ES-I3 (cell line): ENCODE data around the gene GLRX5.

Experiments used
- H3K36me3 ChIP-seq: 2 replicates; pipeline ENCODE4 v1.6.1; 2013; ENCODE audit warnings: mild to moderate bottlenecking, low read length, control low read depth, moderate library complexity; ENCODE audit not compliant: insufficient read depth
- H3K4me1 ChIP-seq: 2 replicates; pipeline ENCODE4 v1.6.1; 2013; ENCODE audit warnings: mild to moderate bottlenecking, control low read depth, low read length; ENCODE audit not compliant: insufficient read depth
- H3K9ac ChIP-seq: 2 replicates; pipeline ENCODE4 v1.6.1; 2013; ENCODE audit warnings: low read depth, mild to moderate bottlenecking, low read length, moderate library complexity
- H3K9me3 ChIP-seq: 2 replicates; pipeline ENCODE4 v1.6.1; 2013; ENCODE audit warnings: mild to moderate bottlenecking, low read length, moderate library complexity; ENCODE audit not compliant: control insufficient read depth, insufficient read depth

Gene GLRX5

DNA sequence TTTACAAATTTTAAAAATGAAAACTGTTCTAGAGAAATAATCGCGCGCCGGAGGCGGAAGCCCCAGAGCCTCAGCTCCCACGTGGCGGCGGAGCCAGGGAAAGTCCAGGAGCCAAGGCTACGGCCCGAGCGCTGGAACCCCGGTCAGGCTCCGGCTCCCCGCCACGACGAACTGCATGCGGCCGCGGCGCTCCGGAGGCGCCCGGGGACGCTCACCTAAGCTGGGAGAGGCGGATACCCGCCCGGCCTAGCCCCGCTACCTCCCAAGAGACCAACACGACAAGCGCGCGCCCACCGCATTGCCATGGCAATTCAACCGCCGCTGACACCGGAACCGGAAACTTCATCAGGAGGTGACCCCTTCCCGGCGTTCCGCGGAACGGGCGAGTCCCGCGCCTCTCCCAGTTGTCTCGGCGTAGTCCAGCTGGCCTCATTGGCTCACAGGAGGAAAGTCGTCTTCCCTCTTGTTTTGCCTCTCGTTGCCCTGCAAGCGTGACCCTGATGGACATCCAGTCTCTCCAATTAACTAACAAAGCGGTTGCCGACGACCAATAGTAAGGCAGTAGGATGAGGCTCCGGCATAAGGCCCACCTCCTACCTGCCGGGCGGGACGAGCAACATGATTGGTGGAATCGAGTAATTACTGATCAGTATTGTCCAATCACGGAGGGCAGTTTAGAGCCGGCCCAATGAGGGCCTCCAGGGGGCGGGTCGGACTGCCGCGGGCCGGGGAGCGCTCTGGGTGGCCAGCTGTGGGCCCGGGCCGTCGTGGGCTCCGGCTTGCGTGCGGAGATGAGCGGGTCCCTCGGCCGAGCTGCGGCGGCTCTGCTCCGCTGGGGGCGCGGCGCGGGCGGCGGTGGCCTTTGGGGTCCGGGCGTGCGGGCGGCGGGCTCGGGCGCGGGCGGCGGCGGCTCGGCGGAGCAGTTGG is at the start of gene GLRX5:
Gene GLRX5 (plus strand): TSS at position 752 of the 927 bp plus-strand sequence. CDS start 40 bp downstream, at position 792.
- Histone ChIP-seq H3K36me3 (peaks cover 5% of the 10 kb centered on the region), H3K9ac (peak within 1 kb of the TSS; percentile 89), H3K4me1 (peaks cover 20% of the 10 kb centered on the region), H3K9me3 (no peaks in the 10 kb centered on the region)

DNA sequence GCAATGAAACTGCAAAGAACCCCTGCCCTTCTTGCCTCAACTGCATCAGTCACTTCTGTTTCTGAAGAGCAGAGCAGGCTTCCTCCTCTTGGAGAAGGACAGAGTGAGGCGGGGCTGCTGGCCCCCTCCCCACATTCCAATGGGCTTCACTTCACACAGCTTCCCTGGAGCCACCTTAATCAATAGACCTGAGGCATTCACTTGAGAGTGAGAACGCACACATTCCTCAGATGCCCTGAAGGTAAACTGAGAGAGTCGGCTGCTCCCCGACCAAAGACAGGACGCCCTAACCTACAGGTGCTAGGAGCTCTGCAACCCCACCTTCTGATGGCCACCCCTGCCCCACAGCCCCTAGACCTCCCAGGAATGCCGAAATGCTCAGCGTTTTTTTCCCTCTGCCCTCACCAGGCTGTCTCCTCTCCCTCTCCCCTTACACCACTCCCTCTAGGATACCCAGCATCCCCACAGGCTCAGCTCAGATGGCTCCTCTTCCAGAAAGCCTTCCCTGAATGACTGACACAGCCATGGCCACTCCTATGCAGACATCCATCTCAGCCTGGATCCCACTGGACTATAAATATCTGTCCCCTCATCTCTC is 49.5 kb upstream of the GLRX5 start:
- Histone ChIP-seq H3K4me1 (peaks cover 17% of the 10 kb centered on the region; the same call in 1 of the 2 replicates), H3K9ac (no peak overlapping the region), H3K36me3 (no peaks in the 10 kb centered on the region), H3K9me3 (no peaks in the 10 kb centered on the region)

DNA sequence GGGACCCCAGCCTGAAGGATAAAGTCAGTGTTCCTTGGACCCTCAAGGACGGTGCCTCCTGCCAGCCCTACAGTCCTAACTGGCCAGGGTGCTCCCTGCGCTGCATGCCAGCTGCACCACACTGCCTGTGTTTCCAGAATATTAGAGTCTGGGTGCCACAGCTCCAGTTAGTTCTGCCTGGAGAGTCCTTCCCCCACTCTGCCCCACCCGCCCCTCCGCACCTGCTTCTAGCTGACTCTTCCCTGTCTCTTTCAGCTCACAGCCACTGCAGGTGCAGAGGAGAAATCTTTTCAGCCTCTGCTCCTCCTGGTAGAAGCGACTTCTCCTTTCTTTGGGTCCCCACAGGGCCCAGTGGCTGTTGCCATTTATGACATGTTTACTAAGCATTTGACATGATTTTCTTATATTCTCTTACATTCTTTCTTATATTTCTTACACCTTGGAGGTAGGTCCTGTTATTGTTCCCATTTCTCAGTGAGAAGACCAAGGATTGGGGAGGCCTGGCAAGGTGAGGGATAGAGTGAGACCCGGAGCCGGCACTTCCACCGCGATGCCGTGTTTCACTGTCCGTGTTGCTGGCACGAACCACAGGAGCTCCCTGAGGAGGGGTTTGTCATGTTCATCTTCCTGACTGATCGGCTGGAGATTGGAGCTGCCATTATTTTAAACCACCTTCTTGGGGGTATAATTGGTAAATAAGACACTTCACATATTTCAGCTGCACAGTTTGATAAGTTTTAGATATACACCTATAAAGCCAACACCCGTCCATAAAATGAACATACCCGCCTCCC is 47.8 kb upstream of the GLRX5 start:
- Histone ChIP-seq H3K36me3 (no peaks in the 10 kb centered on the region), H3K4me1 (peaks cover 7% of the 10 kb centered on the region; the same call in 1 of the 2 replicates), H3K9me3 (no peaks in the 10 kb centered on the region), H3K9ac (no peak overlapping the region)

DNA sequence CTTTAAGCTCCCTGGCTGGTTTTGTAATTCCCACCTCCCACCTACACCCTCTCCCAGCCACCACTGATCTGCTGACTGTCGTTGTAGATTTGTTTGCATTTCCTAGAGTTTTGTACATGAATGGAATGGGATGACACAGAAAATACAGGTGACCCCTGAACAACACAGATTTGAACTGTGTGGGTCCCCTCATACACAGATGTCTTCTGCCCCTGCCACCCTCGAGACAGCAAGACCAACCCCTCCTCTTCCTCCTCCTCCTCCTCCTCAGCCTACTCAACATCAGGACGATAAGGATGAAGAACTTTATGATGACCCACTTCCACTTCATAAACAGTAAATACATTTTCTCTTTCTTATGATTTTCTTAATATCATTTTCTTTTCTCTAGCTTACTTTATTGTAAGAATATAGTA is 47.2 kb upstream of the GLRX5 start:
- H3K36me3 ChIP-seq = no peaks in the 10 kb centered on the region
- no peak overlapping the region for H3K9ac ChIP-seq
- peaks cover 7% of the 10 kb centered on the region; the same call in 1 of the 2 replicates for H3K4me1 ChIP-seq
- H3K9me3 ChIP-seq = no peaks in the 10 kb centered on the region

DNA sequence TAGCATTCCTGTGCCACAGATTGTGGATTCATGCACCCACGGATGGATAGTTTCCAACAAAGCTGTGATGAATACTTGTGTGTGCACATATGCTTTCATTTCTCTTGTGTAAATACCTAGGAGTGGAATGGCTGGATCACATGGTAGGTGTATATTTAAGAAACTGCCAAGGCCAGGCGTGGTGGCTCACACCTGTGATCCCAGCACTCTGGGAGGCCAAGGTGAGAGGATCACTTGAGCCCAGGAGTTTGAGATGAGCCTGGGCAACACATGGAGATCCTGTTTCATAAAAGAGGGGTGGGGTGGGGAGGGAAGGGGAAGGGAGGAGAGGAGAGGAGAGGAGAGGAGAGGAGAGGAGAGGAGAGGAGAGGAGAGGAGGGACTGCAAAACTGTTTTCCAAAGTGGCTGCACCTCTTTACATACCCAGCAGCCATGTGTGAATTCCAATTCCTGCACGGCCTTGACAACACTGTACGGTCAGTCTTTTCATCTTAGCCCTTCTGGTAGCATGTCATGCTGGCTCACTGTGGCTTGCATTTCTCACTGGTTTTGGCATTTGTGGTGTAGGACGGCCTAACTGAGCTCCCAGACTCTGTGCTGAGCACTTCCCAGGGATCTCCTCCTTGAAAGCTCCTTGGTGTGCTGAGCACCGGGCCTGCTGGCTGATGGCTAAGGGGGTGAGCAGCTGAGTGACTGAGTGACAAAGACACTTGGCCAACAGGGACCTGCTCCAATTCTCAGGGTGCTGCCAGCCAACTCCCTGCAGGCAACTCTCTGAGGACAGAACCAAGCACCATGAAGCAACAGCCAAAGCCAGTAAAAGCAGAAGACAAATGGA is 46.3 kb upstream of the GLRX5 start:
- Histone ChIP-seq H3K4me1 (peaks cover 7% of the 10 kb centered on the region; the same call in 1 of the 2 replicates), H3K9ac (no peak overlapping the region), H3K36me3 (no peaks in the 10 kb centered on the region), H3K9me3 (no peaks in the 10 kb centered on the region)

DNA sequence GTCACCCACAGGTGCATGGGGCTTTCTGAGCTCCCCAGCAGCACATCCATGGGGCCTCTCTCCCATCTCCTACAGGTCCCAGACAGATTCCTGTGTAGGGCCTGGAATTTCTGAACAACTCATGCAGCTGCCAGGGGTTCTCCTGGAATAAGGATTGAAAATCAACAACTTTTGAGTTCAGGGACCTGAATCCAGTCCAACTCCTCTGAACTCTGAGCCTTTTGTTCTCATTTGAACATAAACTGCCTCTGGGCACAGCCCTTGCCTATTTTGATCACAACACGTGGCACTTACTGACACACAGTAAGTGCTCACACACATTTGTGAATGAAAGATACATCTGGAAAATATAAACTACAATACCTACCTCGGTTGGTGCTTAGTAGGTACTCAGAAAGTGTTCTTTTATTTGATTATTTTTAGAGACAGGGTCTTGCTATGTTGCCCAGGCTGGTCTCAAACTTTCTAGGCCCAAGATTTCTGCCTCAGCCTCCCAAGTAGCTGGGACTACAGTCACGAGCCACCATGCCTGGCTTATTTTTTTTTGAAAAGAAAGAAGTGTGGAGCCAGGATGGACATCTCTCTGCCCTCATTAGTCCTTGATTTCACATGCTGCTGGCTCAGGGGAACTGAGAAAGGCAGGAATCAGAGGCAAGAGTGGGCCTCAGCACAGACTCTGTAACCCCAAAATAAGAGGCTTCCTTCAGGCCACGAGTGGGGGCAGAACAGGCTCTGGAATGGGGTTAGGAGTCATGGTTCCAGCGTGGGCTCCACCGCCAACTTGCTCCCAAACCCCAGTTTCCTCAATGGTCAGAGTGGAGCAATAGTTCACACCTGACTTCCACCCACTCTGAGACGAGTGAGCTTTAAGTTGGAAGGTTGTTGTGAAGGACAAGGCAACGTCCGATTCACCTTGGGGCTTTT is 45.4 kb upstream of the GLRX5 start:
- Histone ChIP-seq H3K9ac (no peak overlapping the region), H3K4me1 (peaks cover 7% of the 10 kb centered on the region; the same call in 1 of the 2 replicates), H3K36me3 (no peaks in the 10 kb centered on the region), H3K9me3 (no peaks in the 10 kb centered on the region)

DNA sequence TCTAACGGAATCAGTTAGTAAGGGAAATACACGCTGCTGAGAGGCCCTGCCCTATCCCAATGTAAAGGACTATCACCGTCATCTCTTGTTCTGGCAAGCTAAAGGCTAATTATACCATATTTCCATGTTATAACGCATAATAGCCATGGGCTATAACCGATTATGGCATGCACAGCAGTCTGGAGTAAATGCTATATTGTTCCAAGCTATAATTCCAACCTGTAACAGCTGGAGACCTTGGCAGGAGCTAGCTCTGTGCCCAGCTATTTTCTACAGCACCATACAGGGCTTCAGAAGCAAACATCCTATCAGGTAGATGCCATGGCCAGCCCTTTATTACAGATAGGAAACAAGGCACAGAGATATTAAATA is 44.7 kb upstream of the GLRX5 start:
- H3K36me3 ChIP-seq = no peaks in the 10 kb centered on the region

DNA sequence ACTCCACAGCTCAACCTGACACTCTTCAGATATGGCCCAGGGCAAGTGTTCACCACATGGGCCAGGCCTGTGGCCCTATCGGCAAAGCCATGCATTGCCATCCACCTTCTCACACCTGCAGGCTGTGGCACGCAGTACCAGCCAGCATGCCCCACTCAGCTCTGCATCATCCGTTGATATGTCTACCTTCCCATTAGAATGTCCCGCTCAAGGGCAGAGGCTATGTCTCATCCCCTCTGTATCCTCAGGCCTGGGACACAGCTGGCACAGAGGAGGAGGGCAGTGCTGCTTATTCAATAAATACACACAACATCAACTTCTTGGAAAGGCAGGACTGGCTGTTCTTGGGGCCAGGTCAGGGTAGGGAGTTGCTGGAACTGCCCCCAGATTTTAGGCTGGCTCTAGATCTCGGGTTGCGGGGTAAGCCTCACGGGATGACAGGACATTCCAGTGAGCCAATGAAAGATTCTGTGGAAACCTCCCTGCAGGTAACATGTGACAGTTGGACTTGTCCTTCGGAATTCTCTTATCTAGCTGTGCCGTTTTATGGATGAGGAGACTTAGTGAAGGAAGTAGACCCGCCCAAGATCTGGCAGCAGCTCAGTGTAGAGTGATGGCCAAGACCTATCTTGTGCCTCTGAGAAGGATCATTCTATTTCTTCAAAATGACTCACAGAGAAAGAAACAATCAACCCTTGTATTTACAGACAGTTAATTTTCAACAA is 44.0 kb upstream of the GLRX5 start:
- Histone ChIP-seq H3K4me1 (no peaks in the 10 kb centered on the region), H3K9me3 (no peaks in the 10 kb centered on the region), H3K9ac (no peak overlapping the region), H3K36me3 (no peaks in the 10 kb centered on the region)

More for the DNA sequence above, 44.7 kb upstream of the GLRX5 start:
- Histone ChIP-seq H3K9me3 (no peaks in the 10 kb centered on the region), H3K9ac (no peak overlapping the region), H3K4me1 (peaks cover 3% of the 10 kb centered on the region; the same call in 1 of the 2 replicates)

DNA sequence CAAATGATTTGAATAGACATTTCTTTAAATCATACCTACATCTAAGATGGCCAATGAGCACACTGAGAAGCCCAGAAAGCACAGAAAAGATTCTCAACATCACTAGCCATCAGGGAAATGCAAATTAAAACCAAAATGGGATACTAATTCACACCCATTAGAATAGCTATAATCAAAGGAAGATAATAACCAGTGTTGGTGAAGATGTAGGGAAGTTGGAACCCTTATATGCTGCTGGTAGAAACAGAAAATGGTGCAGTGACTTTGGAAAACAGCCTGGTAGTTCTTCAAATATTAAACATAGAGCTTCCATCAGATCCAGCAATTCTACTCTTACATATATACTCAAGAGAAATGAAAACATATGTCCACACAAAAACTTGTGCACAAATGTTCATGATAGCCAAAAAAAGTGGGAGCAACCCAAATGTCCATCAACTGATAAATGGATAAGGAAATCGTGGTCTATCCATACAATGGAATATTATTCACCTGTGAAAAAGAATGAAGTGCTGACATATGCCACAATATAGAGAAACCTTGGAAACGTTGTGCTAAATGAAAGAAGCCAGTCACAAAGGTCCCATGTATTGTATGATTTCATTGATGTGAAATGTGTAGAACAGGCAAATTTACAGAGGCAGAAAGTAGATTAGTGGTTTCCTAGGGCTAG is 42.8 kb upstream of the GLRX5 start:
- Histone ChIP-seq H3K36me3 (no peaks in the 10 kb centered on the region), H3K9me3 (no peaks in the 10 kb centered on the region), H3K9ac (no peak overlapping the region), H3K4me1 (peaks cover 2% of the 10 kb centered on the region; the same call in 1 of the 2 replicates)

DNA sequence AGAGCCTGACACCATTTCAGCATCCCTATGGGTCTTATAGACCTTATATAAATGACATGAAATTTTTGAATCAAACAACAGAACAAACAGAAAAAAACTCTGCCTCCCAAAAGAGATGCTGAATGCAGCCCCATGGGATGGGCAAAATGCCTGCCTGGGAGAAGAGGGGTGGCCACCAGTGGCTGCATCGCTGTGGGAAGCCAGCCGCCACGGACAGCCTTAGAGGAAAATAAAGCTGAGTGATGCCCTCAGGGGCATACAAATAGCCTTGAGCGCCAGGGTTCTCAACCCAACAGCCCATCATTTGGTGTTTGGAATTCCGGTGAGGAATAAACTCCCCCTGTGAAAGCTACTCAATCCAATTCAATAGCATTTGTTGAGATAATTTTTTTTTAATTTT is 41.3 kb upstream of the GLRX5 start:
- H3K36me3 ChIP-seq = no peaks in the 10 kb centered on the region
- H3K9ac ChIP-seq = no peak overlapping the region
- H3K9me3 ChIP-seq = no peaks in the 10 kb centered on the region
- H3K4me1 ChIP-seq = peaks cover 2% of the 10 kb centered on the region; the same call in 1 of the 2 replicates

DNA sequence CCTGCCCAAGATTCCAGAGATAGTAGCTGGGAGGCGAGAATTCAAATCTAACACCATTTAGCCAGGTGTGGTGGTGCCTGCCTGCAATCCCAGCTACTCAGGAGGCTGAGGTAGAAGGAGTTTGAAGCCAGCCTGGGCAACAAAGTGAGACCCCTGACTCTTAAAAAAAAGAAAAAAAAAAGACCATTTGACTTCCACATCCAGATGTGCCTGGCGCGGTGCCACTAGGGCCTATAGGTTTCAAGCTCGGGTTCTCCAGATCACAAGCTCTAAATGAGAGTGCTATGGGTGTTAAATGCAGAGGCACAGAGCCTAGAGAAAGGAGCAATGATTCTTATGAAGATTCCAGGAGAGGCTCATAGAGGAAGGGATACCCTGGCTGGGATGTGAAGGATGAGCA is 40.9 kb upstream of the GLRX5 start:
- H3K4me1 ChIP-seq = peaks cover 2% of the 10 kb centered on the region; the same call in 1 of the 2 replicates
- no peaks in the 10 kb centered on the region for H3K9me3 ChIP-seq
- no peak overlapping the region for H3K9ac ChIP-seq
- H3K36me3 ChIP-seq = no peaks in the 10 kb centered on the region

DNA sequence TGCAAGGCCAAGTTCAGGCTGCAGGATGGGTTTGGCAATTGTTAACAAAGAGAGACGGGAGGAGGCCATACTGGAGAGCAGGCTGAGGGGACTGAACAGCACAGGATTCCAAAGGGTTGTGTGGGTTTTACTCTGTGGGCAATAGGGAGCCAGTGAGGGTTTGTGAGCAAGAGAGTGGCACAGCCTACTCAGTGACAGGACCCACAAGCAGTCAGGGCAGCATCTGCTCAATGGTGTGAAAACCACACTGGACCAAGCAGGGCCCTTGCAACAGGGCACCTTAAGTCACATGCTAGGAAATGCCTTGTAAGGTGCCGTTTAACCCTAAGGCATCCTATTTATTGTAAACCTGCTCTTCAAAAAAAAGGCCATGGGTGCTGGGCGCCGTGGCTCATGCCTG is 40.4 kb upstream of the GLRX5 start:
- Histone ChIP-seq H3K9me3 (no peaks in the 10 kb centered on the region), H3K36me3 (no peaks in the 10 kb centered on the region), H3K4me1 (peaks cover 2% of the 10 kb centered on the region; the same call in 1 of the 2 replicates), H3K9ac (no peak overlapping the region)
